C4-2B (cell line): ENCODE results near the gene OR5H15.

ENCODE experiments used
- ZFX ChIP-seq: fragments of 450-650 bp; IDR thresholded peaks from 2 replicates; pipeline ENCODE4 v1.6.1; 2017
- TF ChIP-seq, protein P1 (sequence below): fragments of 450-650 bp; conservative IDR thresholded peaks from 2 replicates; pipeline ENCODE4 v1.5.1; 2017; ENCODE audit warnings: mild to moderate bottlenecking

DNA sequence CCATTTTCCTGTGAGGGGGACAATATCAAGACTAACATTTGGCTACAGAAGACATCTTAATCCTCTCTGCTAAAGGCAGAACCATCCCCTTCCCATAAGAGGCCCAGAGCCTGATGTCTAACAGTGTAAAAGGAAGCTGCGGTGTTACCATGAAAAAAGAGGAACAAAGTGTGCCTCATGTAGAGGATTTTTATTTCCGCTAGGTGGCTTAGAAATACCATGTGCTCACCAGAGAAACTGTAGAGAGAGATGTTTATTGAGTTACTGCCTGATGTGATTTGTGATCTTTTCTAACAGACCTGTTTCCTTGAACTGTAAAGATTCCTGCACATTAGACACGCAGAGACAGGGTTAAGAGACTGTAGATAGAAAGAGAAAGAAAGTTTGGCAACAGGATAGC is 22.0 kb downstream of the OR5H15 start:
- TF ChIP-seq, protein P1, sequence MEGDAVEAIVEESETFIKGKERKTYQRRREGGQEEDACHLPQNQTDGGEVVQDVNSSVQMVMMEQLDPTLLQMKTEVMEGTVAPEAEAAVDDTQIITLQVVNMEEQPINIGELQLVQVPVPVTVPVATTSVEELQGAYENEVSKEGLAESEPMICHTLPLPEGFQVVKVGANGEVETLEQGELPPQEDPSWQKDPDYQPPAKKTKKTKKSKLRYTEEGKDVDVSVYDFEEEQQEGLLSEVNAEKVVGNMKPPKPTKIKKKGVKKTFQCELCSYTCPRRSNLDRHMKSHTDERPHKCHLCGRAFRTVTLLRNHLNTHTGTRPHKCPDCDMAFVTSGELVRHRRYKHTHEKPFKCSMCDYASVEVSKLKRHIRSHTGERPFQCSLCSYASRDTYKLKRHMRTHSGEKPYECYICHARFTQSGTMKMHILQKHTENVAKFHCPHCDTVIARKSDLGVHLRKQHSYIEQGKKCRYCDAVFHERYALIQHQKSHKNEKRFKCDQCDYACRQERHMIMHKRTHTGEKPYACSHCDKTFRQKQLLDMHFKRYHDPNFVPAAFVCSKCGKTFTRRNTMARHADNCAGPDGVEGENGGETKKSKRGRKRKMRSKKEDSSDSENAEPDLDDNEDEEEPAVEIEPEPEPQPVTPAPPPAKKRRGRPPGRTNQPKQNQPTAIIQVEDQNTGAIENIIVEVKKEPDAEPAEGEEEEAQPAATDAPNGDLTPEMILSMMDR: peak; percentile 69
- no peak for TF ChIP-seq ZFX
